Fibroblast of skin of left biceps (primary cell): ENCODE measurements around the gene NRCAM.

ENCODE experiments used
- DNase-seq, 2 experiments: peaks; one replicate each; pipeline ENCODE4 v3.0.0-alpha.2; 2013; ENCODE audit warnings: low read depth in 2 of 2

NRCAM gene

DNA sequence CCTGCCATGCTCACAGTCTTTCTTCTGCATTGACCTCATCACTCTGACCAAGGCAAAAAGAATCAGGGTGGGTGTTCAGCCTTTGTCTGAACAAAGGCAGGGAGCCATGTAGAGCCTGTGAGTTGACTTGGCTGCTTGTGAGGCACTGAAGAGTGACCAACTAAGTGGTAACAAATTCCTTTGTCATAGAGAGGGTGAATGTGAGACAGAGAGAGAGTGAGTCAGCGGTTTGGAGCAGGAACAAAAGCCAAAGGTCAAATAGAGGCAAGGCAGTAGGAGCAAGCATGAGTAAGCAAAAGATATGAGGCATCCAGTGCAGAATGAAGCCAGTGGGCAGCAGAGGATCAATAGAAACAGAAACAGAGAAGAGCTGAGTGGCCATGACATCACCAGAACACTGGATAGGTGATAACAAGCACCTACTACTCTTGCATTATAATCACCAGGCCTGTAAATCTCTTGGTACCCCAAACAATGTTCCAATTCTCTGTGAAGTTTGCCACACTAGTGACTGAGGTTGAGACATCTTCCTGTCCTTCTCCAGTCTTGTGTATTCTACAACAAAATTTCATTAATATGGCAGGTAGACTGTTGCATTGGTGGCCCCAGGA is 209.9 kb downstream of the NRCAM start:
- peak; percentile 48 to 50 for DNase-seq

DNA sequence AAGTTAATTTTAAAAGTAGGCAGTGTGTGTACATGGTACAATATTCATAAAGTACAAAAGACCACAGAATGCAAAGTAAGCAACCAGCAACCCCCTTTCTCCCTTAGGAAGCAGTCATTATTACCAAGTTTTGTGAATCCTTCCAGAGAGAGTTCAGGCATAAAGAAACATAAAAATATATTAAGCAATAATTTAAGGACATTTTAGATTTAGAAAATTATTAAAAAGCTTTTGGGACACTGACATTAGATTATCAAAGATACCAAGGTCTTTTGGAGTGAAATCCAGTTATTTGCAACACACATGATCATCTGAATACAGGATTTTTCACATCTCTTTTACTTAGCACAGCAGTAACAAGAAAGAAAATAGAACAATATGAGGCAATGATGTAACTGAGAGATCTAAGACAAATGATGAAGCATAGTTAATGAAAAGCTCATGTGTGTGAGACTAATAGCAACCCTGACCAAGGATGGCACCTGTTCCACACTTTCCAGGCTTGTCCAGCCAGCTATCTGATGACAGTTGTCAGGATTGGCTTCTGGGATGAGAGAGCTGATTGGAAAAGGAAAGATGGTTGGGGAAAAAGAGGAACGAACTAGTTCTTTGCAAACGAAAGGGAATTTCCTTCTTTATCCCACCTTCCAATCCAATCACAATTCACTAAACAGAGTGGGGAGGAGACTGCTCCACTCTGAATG is 210.6 kb downstream of the NRCAM start:
- no peak for DNase-seq

DNA sequence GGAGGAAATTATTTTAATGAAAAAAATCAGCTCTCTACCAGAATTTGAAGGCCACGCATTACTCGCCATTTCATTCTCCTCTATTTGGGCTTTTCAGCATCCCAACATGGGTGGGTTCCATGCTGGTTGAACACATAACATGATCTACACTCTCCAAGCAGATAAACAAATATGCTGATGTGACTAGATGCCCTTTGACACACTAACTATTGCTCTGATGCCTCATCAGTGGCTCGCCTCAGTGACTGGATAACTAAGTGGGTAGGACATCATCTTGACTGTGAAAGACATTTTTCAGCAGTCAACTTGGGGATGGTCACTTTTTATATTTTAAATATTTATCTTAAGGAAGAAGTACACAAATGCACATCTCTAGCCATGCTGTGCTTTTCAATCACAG is 212.1 kb downstream of the NRCAM start:
- no peak for DNase-seq

DNA sequence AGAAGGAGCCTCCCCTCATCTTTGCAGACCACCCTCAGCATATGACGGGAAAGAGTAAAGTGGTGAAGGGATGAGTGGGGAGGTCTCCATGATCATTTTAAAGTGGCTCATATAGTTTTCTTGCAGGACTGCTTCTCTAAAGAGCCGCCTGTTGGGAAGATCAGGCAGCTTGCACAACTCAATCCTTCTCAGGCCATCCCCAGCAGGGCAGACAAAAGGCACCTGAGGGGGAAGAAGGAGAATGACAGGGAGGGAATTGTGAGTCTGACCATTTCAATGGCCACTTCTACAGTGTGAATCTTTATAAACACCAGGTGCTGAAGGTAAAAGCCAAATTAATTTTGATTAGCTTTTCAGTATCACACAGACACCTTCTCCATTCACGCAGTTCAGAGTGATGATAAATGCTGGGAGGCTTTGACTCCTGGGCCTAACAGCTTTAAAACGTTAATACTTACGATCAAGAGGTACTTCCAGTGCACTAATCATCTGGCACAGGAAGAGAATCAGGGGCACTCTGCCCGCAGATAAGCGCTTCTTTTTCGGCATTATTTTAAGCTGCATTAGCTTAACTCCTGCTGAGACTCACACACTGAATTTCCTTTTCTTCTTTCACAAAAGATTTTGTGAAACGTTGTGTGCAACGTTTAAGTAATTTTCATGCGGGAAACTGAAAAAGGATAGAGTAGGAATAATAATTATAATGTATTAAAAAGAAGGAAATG is 216.6 kb downstream of the NRCAM start:
- DNase-seq = no peak

DNA sequence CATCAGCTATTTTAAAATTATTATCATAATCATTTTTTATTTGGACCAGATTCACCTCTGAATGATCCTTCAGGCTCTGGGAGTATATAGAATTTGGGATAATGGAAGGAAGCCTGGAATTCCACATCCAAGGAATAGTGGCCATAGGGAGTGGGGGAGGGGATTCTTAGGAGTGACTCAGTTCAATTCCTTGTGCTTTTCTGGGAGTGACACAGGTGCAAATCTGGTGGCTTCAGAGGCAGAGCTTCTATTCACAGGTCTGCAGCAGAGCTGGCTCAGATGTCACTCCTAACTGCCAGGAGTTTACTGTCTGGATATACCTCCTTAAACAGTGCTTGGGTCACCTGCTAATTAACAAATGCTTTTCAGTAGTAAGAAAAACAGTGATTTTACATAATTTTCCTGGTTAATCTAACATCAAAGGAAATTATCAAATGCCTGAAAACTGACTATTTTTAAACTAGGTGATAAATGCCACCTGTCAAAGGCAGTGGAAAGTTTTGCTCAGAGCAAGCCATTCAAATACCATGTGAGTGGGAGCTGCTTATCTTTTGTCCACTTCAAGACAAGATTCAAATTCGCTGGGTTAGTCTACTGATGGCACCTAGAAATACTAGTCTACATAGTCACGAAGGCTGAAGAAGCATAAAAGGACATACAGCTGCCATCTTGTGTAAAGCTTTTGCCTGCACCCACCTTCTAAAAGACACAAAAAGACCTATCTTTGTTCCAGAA is 219.4 kb downstream of the NRCAM start:
- DNase-seq = no peak

DNA sequence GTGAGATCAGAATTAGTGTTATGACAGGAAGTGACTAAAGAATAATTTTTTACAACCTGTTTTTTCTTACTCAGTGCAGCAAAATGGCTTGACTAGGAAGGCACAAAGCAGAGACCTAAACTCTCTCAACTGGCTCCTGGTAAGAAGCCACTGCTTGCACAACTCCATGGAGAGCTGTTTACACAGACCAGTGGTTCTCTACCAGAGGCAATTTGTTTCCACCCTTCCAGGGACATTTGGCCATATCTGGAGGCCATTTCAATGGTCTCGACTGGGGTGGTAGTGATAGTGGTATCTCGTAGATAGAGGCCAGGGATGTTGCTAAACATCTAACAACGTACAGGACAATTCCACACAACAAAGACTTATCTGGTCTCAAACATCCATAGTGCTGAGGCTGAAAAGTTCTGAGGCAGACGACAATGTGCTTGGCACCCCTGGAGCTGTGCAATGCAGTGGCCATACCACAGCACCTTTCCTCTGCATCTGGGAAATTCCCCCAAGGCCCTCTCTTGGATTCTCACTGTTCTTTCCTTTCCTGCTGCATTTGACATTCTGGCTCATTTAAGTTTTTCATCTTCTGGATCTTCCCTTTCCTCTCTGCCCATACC is 220.7 kb downstream of the NRCAM start:
- DNase-seq = no peak

DNA sequence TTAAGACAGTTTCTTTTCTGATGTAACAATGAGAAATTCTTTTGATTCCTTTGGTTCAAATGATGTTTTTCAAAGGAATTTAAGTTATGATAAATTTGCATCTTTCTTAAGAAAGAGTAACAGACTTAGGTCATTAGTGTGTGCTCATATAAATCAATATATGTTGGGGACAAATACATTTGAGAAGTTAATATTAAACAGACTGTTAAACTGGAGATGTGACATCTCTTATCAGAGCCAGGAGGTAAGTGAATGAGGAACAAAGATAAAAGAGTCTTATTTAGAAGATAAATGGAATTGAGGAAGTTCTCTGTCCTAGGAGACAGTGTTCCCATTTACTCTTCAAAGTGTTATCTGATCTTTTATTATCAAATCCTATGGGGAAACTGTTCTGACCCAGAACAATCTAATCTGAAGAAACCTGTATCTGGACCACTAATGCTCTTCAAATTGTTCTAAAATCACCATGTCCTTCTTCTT is 221.2 kb downstream of the NRCAM start:
- DNase-seq = no peak

DNA sequence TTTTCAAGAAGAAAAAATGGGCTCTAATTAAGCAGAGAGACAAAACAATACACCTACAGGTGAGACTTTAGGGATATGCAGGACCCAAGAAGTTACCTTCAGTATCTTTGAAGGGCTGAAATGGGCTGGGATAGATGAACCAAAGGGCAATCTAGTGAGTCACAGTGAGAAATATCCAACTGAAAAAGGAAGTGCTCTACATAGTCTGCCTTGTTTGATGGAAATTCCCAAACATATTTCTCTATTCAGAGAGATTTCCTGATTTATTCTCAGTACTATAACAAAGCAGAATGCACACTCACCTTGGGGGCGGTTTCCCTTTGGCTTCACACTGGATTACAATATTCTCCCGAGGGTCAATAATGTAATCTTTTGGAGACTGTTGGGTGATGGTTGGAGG is 222.0 kb downstream of the NRCAM start:
- no peak for DNase-seq

DNA sequence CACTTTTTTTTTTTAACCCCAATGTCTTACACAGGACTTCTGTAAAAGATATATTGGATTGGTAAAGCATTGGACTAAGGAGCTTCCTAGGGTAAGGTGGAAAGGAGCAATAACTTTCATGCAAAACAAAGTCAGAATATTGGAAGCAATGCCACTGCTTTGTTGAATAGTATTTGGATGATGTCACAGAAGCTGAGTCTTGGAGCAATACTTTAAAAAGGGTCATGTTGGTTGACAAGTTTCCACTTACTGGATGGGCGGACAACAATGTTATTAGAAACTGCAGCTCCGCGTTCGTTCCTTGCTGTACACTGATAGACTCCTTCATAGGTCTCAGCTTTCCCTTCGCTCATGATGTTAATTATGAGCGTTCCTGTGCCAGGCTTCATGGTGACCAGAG is 224.2 kb downstream of the NRCAM start:
- no peak for DNase-seq

DNA sequence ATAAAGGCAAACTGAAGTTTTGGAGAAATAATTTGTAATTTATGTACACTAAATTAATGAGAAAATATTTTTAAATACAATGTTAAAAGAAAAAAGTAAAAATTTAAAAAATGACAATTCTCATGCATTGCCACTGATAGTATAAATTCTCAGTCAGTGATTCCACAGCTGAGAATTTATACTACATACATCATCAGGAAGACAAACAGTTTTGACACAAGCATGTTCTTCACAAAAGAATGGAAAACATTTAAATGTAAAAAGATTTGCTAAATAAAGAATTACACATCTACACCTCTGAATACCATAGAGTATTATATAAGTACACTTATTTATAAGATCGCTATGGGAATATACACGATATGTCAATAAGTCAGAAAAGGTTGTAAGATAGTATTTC is 225.0 kb downstream of the NRCAM start:
- DNase-seq = no peak

DNA sequence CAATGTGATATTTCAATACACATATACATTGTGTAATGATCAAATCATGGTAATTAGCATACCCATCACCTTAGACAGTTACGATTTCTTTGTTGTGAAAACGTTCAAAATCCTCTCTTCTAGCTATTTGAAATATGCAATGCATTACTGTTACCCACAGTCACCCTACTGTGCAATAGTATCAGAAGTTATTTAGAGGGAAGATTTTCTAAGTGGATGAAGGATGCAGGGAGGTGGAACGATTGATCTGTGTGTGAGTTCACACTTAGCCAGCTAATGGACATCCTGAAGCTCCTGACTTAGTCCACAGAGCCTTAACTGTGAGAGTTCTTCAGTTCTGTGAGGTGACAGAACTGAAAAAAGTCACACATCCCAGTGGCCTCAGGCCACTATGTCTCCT is 228.9 kb downstream of the NRCAM start:
- no peak for DNase-seq

DNA sequence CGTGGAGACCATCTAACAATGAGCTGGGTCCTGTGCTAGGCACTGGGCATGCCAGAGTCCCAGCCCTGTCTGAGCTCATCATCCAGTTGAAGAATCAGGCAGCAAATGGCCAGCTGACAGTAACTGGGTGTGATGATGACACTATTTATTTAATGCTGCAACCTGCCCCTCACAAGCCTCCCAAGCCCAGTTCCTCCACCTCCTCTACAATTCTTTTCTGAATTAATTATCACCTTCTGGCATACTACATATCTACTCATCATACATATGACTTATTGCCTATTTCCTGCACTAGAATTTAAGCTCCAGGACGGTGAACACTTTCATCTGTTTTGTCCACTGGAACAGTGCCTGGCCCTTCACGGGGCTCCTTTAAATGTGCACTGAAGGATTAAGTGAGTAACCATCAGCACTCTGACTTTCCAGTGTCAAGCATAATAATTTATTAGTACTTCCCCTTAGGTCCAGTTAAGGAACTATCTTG is 229.4 kb downstream of the NRCAM start:
- DNase-seq = no peak

DNA sequence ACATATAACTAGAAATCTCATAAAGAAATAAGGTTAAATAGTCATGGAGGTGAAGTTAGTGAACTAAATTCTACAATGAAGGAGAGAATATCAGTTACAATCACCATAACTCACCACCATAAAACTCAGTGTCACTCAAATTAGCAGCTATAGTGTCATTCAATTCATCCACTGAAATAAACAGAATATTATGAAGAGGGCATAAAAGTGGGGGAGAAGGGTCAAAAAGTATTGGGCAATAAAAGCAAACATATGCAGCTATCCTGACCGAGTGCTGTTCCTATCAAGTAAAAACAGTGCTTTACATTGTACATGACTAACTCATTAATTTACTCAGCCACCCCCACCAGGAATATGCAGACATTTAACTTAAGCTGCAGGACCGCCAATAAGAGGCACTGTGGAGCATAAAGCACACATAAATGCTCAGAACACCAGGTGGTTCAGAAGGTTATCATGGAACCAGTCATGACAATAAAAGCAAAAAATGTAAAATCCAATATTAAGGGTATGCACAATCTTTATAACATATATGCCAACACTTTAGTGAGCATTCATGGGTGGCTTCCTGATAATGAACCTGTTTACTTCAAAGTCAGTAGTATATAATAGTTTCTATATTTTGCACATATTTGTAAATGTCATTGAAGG is 230.6 kb downstream of the NRCAM start:
- DNase-seq = no peak

DNA sequence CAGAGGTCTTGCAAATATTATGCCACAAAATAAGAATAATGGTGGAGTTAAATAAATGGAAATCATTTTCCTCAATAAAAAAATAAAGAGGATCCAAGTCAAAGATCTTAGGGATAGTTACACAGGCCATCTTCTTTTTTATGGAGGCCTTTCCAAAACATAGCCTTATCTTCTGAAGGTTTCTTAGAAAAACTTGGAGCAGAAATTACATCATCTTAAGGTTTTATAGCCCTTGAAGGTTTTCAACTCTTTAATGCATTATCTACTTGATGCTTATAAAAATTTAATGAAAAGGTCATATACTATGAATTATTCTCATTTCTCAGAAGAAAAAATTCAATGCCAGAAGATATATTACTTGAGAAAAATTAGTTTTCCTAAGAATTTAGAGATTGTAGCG is 231.8 kb downstream of the NRCAM start:
- DNase-seq = no peak

DNA sequence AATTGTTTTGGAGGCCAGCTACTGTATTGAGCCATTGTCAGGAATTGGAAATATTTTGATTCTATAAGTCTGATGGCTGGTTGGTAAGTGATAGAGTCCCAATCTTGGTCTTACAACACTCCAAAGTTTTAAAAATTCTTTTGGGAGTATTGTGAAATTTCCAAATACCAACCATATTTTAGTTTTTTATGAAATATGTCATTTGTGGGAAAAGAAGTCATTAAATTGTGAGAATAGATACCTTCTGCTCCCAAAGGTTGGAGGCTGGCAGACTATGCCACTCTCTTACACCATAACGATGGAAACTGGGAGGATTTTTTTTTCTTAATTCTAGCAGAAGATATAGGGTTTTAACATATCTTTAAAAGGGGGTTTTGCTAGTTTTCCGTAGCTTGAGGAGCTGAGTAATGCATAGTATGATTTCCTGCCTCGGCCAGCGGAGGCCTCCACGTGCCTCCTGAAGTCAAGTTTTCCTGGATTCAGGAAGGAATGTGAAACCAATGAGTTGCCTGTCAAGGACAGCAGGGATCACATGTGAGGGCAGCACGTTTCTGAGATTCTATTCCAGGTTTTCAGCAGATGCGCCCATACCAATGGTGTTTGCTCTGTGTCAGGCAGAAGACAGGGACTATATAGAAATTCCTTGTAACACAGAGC is 233.9 kb downstream of the NRCAM start:
- peak; percentile 30 to 41 for DNase-seq

DNA sequence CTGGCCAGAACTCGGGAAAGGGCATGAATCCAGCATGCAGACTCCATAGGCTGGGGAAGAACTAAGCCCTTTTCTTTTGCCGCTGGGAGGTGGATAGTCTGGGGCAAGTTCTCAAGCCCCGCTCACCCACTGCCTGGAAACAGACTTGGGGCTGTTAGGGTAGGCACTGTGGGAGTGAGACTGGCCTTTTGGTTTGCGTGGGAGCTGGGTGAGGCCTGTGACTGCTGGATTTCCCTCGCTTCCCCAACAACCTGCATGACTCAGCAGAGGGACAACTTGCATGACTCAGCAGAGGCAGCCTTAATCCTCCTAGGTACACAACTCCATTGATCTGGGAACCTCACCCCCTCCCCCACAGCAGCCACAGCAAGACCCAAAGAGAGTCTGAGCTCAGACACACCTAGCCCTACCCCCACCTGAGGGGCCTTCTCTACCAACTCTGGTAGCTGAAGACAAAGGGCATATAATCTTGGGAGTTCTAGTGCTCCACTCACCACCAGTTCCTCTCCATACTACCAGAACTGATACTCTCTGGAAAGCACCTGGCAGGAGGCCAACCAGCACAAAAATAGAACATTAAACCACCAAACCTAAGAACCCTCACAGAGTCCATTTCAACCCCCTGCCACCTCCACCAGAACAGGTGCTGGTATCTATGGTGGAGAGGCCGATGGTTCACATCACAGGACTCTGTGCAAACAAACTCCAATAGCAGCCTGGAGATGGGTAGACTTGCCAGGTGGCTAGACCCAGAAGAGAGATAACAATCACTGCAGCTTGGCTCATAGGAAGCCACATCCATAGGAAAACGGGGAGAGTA is 244.6 kb downstream of the NRCAM start:
- DNase-seq = no peak

DNA sequence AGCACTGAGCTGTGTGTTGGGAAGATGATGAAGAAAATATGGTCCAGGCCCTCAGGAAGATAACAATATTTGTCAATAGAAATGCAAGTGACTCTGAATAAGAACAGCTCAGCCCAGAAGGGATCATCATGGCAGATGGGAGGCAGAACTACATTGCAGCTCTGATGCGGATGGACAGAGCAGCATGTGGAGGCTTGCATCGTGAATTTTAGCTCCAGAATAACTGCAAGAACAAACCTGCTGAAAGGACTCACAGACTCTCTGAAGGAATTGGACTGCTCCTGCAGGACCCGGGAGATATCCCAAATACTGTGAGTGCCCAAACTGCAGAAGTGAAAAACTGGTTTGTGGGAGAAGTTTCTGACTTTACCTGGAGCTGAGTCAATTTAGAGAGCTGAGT is 245.4 kb downstream of the NRCAM start:
- no peak for DNase-seq

DNA sequence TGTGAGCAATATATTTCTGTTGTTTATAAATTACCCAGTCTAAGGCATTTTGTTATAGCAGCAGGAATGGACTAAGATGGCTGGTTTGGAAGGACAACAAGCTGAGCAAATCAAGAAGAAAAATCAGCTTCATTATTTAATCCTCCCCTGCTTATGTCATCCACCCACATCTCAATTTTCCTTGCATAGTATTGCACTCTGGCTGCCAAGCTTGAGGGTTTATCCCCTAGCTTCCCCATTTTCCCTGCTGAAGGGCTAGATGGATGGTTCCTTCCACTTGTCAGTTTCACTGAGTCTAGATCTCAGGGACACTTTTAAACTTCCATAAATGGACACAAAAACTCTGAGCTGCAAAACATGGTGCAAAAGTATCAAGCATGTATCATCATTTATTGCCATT is 250.9 kb downstream of the NRCAM start:
- no peak for DNase-seq

DNA sequence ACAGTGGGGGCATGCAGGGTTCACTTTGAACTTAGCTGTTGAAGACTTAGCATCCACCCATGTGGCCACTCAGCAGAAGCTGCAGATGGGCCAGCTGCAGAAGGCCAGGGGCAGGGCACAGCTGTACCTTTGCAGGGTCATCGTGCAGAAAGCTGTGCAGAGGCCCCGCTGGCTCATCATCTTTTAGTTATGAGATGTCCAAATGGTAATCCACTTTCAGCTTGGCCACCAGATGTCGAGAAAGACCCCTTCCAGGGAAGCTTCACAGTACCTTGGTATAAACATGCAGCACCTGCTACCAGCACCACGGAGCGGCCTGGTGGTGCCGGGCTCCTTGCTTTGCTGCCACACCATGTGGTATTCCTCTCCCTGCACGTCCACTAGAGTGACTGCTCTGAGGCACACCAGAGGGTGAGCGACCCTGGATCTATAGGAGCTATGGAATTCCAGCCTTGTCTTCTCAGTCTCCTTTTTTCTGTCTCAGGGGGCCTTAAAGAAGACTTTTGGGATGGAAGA is 251.9 kb downstream of the NRCAM start:
- no peak for DNase-seq

DNA sequence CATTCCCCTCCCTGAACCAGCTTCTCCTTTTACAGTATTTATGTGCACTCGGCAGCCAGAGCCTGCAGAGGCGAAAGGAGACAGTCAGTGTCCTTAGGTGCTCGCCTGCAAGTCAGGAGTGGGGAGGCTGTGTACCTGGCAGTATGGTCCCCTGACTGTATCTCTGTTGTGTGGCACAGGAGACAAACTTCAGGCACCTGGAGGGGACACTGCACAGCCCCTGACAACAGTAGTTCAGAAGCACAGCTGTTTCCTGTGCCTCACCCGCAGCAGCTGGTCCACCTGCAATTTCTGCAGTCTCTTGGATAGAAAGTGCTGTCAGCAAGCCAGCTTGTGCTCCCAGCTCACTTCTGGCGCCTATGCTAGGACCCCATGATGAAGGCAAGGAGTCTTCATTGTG is 252.7 kb downstream of the NRCAM start:
- no peak for DNase-seq
